Psoas muscle (tissue), 8 donors: ENCODE measurements around the gene CRIP1. TPM values are rescaled to one million over a fixed set of nuclear protein-coding genes. Genes with fewer than 3 reads are reported as not detected.

Experiments
- ATAC-seq, 4 donors: fragments of 200-7000 bp; cut with Tn5 transposase; one replicate each; pipeline ENCODE4 v1.9.1; 2020; ENCODE audit warnings: moderate library complexity in 3 of 4, mild to moderate bottlenecking in 2 of 4
- DNase-seq, 2 donors: peaks; one replicate each; pipeline ENCODE4 v3.0.0-alpha.2; 2020
- H3K27ac ChIP-seq: fragments of 200-600 bp; one replicate; pipeline ENCODE4 v1.8.0; 2022
- H3K27me3 ChIP-seq, 3 donors: fragments of 200-600 bp in 1 of 3; one replicate each; pipeline versions ENCODE4 v1.6.1 to v1.8.0; 2013 to 2022; ENCODE audit warnings: low read length in 2 of 3, mild to moderate bottlenecking in 2 of 3, moderate library complexity in 1 of 3; ENCODE audit not compliant: insufficient read depth in 3 of 3
- H3K36me3 ChIP-seq, 2 donors: fragments of 200-600 bp in 1 of 2; one replicate each; pipeline versions ENCODE4 v1.6.1 to v1.8.0; 2013 to 2022; ENCODE audit warnings: low read depth in 1 of 2, mild to moderate bottlenecking in 1 of 2, moderate library complexity in 1 of 2; ENCODE audit not compliant: insufficient read depth in 1 of 2
- H3K4me1 ChIP-seq: fragments of 200-600 bp; one replicate; pipeline ENCODE4 v1.8.0; 2022
- H3K4me3 ChIP-seq: fragments of 200-600 bp; one replicate; pipeline ENCODE4 v1.8.0; 2022; ENCODE audit warnings: mild to moderate bottlenecking
- H3K9me3 ChIP-seq: fragments of 200-600 bp; one replicate; pipeline ENCODE4 v1.8.0; 2022
- WGBS, 3 donors: extraction: QIAGEN DNeasy Blood & Tissue Kit; methylation state at CpG; one replicate each; pipeline versions ENCODE4 v1.1.6 to v1.1.7; 2013; 5-methylcytosine and 5-hydroxymethylcytosine counted together
- intact Hi-C, 2 donors: fragments of 100-400 bp; cut with DNase I; formaldehyde crosslinking; loops; one replicate each; pipeline versions ENCODE4 v1.11.0 to v1.14.2; 2022
- polyA plus RNA-seq, 3 donors: library from polyadenylated mRNA; stranded (reverse); fragments of 200-250 nt; gene quantifications; one replicate each; pipeline ENCODE4 v1.2.3, GENCODE V29; 2013
- total RNA-seq, 4 donors: library from RNA; stranded (reverse); fragmentation: NEBNext Ultra II Directional in 2 of 4; extraction: Animal tissue kit (Norgen Biotek cat#: 25700) in 2 of 4; gene quantifications; one replicate each; pipeline versions ENCODE4 v1.2.1 to v1.2.4, GENCODE V29; 2021 to 2023
- TF ChIP-seq, protein P1 (sequence below): fragments of 200-600 bp; IDR thresholded peaks from one replicate; pipeline ENCODE4 v1.8.0; 2022; ENCODE audit warnings: antibody characterized with exemption
- donor health status: healthy with polysubstance abuse.
- donor health status: DM: no; HTN: no; CAD: no; lungs with moderate emphysema.
- donor health status: Bipolar disorder and iron deficiency.
- donor health status: healthy.
- donor health status: DM: yes; HTN: yes; CAD: no.
- donor health status: DM: no; HTN: no; CAD: no.
- donor health status: DM: no; HTN: no; CAD: no.
- donor health status: DM: yes; HTN: yes; CAD: no.

Gene CRIP1
- total and polyA plus RNA-seq, 7 donors = 11.5 to 27.2 (median 17.5) TPM

GRCh38 chr14:105495101-105495989, 8.7 kb downstream of the CRIP1 start:
- Histone ChIP-seq H3K4me3 (no peak overlapping the region), H3K27ac (no peak overlapping the region)
- ATAC-seq = peak in 1 of 4 donors; percentile 17

DNA sequence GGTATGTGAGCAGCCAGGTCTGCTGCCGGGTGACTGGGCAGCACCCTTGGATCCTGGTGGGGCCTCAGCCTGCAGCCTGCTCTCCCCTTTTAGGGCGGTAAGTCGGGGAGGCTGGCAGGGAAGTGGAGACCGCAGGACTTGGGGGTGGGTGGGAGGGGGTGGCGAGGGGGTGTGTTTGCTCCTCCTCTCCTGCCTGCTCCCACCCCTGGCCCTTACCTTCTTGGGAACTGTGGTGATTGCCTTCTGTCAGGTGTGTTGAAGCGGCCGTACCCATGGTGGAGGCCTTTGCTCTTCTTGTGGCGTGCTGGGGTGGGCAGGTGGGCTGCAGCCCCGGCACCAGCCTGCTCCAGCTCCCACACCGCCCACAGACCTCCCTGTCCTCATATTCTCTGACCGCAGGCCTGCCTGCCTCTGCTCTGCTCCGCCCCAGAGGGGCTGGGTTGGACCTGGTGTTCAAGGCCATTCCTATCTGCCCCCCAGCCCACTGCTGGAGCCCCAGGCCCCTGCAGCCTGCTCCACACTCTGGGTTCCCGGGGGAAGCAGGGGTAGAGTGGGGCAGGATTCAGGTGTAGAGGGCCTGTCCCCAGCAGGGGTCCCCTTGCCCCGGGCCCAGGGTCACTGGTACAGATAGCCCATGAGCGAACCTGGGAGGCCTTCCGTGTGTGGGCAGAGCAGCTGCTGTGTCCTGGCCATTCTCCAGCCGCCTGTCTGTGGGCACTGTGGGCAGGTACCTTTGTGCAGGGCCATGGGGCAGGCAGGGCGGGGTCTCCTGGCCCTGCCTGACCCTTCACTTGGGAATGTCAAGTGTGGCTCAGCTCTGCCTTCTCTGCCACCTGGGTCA, 9.5 kb downstream of the CRIP1 start:
- Histone ChIP-seq H3K36me3 (no peaks in the 10 kb centered on the region), H3K27me3 (no peaks in the 10 kb centered on the region), H3K27ac (no peak overlapping the region), H3K4me1 (peaks cover 15% of the 10 kb centered on the region), H3K9me3 (no peaks in the 10 kb centered on the region), H3K4me3 (no peak overlapping the region)
- ATAC-seq (no peak), DNase-seq (peak in 1 of 2 donors; percentile 50)
- WGBS, 3 donors = 64 to 82% (median 68%) methylated on average over 16 to 18 of the region's 18 CpGs
- intact Hi-C loops = loop anchor here in 1 of 2 donors (10.0 kb wide), 1 partner anchor 811 kb away; the partner anchor contains the start of gene INF2
- TF ChIP-seq, protein P1, sequence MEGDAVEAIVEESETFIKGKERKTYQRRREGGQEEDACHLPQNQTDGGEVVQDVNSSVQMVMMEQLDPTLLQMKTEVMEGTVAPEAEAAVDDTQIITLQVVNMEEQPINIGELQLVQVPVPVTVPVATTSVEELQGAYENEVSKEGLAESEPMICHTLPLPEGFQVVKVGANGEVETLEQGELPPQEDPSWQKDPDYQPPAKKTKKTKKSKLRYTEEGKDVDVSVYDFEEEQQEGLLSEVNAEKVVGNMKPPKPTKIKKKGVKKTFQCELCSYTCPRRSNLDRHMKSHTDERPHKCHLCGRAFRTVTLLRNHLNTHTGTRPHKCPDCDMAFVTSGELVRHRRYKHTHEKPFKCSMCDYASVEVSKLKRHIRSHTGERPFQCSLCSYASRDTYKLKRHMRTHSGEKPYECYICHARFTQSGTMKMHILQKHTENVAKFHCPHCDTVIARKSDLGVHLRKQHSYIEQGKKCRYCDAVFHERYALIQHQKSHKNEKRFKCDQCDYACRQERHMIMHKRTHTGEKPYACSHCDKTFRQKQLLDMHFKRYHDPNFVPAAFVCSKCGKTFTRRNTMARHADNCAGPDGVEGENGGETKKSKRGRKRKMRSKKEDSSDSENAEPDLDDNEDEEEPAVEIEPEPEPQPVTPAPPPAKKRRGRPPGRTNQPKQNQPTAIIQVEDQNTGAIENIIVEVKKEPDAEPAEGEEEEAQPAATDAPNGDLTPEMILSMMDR = no peak

More at GRCh38 chr14:105495101-105495989, 8.7 kb downstream of the CRIP1 start:
- Histone ChIP-seq H3K9me3 (no peaks in the 10 kb centered on the region), H3K36me3 (no peaks in the 10 kb centered on the region), H3K4me1 (peaks cover 15% of the 10 kb centered on the region), H3K27me3 (no peaks in the 10 kb centered on the region)
- WGBS, 3 donors = 33 to 37% (median 36%) methylated on average over 16 to 18 of the region's 18 CpGs
- intact Hi-C loops = loop anchor here in 1 of 2 donors (10.0 kb wide), 1 partner anchor 811 kb away; the partner anchor contains the start of gene INF2
- TF ChIP-seq, protein P1 = no peak
- peak; percentile 38 to 80 for DNase-seq

- Histone ChIP-seq H3K27ac (no peak overlapping the region), H3K27me3 (no peaks in the 10 kb centered on the region), H3K4me1 (peaks cover 13% of the 10 kb centered on the region), H3K9me3 (no peaks in the 10 kb centered on the region), H3K36me3 (no peaks in the 10 kb centered on the region), H3K4me3 (no peak overlapping the region)
- 79 to 86% (median 85%) methylated on average over 31 to 32 of the region's 32 CpGs for WGBS, 3 donors
- intact Hi-C loops = loop anchor here in 1 of 2 donors (10.0 kb wide), 1 partner anchor 812 kb away; the partner anchor contains the start of gene INF2
- ATAC-seq (no peak), DNase-seq (peak in 1 of 2 donors; percentile 56)
- TF ChIP-seq, protein P1 = no peak
These were observed 10.3 kb downstream of the CRIP1 start for GRCh38 chr14:105496831-105497591.
